ENCODE measurements around the gene SRSF5.

DNA sequence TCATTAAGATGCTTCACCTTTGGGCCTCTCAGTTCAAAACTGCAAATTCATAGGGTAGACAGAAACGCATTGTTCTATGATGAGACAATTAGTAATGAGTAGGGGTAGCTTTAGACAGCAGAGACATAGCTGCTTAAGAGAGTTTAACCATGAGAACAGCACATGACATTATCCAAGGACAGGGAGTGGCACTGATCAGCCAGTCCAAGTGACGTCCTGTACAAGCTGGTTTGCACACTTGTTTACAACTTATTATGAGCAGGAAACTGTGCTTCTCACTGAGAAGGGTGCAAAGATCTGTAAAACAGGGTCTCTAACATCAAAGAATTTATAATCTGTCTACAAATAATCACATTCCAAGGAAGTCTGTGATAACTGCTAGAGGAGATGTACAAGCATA, 11.2 kb upstream of the SRSF5 start:
- TF ChIP-seq, protein P1, sequence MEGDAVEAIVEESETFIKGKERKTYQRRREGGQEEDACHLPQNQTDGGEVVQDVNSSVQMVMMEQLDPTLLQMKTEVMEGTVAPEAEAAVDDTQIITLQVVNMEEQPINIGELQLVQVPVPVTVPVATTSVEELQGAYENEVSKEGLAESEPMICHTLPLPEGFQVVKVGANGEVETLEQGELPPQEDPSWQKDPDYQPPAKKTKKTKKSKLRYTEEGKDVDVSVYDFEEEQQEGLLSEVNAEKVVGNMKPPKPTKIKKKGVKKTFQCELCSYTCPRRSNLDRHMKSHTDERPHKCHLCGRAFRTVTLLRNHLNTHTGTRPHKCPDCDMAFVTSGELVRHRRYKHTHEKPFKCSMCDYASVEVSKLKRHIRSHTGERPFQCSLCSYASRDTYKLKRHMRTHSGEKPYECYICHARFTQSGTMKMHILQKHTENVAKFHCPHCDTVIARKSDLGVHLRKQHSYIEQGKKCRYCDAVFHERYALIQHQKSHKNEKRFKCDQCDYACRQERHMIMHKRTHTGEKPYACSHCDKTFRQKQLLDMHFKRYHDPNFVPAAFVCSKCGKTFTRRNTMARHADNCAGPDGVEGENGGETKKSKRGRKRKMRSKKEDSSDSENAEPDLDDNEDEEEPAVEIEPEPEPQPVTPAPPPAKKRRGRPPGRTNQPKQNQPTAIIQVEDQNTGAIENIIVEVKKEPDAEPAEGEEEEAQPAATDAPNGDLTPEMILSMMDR (IDR thresholded peaks at IDR 0.05; ENCODE audit: low read depth, low read length): no peak
- TF ChIP-seq POLR2A (IDR thresholded peaks at IDR 0.05; ENCODE audit: extremely low read depth, insufficient read length) (no peak), MYC (IDR thresholded peaks at IDR 0.05; ENCODE audit: low read depth, low read length) (no peak)
- TF ChIP-seq, protein P2, sequence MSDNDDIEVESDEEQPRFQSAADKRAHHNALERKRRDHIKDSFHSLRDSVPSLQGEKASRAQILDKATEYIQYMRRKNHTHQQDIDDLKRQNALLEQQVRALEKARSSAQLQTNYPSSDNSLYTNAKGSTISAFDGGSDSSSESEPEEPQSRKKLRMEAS (IDR thresholded peaks at IDR 0.05; ENCODE audit: low read depth, low read length): no peak
